ENCODE measurements around the gene TES.
"Not testable (repeated sequence)": the region's sequence is repeated elsewhere in the genome, so short reads cannot be mapped to it uniquely, and the experiment has no call there.

The TES gene

GRCh38 chr7:116279217-116279616 is 68.9 kb downstream of the TES start:
- DNase-seq (ENCODE audit: extremely low read depth in 1 of 2, low read depth in 1 of 2) = no peak

DNA sequence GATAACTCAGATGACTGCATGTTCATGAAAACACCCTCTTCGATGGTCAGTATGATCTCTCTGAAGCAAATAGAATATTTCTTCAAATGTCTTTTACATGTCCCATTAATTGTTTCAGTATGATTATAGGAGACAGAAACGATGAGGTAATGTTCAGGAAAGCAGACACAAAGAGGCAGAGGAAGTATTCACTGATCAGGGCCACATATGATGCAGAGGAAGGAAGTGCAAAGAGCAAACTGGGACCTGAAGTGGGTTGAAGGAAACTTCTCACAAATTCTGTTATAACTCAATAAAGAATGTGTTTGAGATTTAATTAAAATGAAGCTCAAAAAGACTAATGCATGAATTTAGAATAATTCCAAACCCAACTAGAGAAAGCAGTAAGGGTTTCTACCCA is 70.5 kb downstream of the TES start:
- no peak for DNase-seq (ENCODE audit: extremely low read depth in 1 of 2, low read depth in 1 of 2)

- DNase-seq (ENCODE audit: extremely low read depth in 1 of 2, low read depth in 1 of 2) = no peak
Measured at GRCh38 chr7:116283595-116284204, 73.4 kb downstream of the TES start.

DNA sequence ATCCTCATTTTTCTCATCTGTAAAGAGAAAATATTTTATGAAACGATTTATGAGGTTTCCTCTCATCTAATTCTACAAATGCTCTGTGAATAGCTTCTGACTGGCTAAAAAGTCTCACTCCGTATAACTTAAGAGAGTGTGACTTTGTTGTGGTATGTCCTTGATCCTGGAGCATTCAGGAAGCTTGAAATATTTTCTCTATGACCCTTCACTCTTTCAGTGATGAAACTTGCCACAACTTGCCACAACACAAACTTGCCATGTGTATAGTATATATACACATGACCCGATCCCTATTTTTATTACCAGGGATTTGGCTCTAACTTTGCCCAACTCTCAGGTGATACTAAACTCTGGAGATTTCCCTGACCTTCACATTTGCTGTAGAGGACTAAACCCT is 74.1 kb downstream of the TES start:
- no peak for DNase-seq (ENCODE audit: extremely low read depth in 1 of 2, low read depth in 1 of 2)

DNA sequence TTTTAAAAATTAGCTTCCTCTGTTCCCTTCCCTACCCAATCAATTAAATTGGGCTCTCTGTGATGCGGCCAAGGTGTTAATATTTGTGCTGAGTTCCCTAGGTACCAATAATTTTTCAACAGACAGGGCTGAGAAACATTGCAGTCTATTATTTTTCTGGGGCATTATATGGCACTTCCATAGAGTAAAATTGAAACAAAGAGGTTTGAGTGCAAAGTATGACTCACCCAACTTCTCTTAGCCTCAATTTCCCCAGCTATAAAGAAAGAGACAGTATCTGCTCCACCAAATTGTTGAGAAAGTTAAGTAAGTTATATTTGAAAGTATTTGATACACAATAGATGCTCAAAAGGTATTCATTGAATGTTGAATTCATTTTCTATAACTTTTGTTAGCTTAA is 74.9 kb downstream of the TES start:
- DNase-seq (ENCODE audit: extremely low read depth in 1 of 2, low read depth in 1 of 2) = no peak

DNA sequence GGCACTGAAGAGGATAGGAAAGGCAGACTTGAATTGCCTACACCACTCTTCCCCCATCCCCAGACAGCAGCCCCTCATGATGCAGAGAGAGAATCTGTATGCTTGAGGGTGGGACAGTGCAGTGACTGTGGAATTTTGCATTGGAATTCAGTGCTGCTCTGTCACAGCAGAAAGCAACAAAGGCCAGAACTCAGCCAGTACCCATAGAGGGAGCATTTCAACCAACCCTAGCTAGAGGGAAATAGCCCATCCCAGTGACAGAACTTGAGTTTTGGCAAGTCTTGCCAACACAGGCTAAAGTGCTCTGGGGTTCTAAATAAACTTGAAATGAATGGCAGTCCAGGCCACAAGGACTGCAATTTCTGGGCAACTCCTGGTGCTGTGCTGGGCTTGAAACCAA is 80.4 kb downstream of the TES start:
- DNase-seq (ENCODE audit: extremely low read depth in 1 of 2, low read depth in 1 of 2) = no peak

DNA sequence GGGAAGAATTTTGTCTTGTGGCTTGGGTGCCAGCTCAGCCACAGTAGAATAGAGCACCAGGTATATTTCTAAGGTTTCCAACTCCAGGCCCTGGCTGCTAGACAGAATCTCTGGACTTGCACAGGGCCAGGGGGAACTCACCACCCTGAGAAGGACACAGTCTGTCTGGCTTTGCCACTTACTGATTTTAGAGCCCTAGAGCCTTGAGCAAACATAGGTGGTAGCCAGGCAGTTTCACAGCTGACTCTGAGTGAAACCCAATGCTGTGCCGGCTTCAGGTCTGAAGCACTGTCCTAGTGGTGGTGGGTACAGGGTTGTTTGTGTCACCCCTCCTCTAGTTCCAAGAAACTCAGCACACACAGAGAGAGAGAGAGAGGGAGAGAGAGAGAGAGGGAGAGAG is 81.6 kb downstream of the TES start:
- no peak for DNase-seq (ENCODE audit: extremely low read depth in 1 of 2, low read depth in 1 of 2)

DNA sequence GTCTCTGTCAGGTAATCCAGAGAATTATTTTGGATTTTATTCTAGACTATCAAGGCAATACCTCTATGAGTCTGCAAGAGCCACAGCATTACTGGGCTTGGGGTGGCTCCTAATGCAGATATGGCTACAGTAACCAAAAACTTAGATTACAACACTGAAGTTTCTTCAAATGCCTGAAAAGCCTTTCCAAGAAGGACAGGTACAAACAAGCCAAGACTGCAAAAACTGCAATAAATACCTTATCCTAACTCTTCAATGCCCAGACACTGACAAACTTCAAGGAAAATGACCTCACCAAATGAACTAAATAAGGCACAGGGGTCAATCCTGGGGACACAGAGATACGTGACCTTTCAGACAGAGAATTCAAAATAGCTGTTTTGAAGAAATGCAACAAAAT is 82.0 kb downstream of the TES start:
- DNase-seq (ENCODE audit: extremely low read depth in 1 of 2, low read depth in 1 of 2) = no peak

GRCh38 chr7:116293139-116293538 is 82.8 kb downstream of the TES start:
- DNase-seq (ENCODE audit: extremely low read depth in 1 of 2, low read depth in 1 of 2) = no peak

GRCh38 chr7:116293633-116294032 is 83.3 kb downstream of the TES start:
- no peak for DNase-seq (ENCODE audit: extremely low read depth in 1 of 2, low read depth in 1 of 2)

DNA sequence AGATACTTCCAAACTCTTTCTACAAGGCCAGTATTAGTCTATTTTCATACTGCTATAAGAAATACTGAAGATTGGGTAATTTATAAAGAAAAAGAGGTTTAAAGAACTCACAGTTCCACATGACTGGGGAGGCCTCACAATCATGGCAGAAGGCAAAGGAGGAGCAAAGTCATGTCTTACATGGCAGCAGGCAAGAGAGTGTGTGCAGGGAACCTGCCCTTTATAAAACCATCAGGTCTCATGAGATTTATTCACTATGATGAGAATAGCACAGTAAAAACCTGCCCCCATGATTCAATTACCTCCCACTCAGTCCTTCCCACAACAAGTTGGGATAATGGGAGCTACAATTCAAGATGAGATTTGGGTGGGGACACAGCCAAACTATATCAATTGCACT is 85.6 kb downstream of the TES start:
- DNase-seq (ENCODE audit: extremely low read depth in 1 of 2, low read depth in 1 of 2) = not testable (repeated sequence)

DNA sequence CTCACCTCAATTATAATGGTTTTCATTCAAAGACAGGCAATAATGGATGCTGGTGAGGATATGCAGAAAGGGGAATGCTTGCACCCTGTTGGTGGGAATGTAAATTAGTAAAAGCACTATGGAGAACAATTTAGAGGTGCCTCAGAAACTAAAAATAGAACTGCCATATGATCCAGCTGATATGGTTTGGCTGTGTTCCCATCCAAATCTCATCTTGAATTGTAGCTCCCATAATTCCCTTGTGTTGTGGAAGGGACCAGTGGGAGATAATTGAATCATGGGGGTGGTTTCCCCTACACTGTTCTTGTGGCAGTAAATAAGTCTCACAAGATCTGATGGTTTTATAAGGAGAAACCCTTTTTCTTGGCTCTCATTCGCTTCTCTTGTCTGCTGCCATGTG is 87.7 kb downstream of the TES start:
- DNase-seq (ENCODE audit: extremely low read depth in 1 of 2, low read depth in 1 of 2) = no peak

DNA sequence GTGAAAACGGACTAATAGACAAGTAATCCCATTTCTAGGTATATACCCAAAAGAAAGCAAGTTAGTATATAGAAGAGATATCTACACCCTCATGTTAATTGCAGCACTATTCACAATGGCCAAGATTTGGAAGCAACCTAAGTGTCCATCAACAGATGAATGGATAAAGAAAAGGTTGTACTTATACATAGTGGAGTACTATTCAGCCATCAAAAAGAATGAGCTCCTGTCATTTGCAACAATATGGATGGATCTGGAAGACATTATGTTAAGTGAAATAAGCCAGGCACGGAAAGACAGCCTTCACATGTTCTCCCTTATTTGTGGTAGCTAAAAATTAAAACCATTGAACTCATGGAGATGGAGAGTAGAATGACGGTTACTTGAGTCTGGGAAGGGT is 88.2 kb downstream of the TES start:
- no peak for DNase-seq (ENCODE audit: extremely low read depth in 1 of 2, low read depth in 1 of 2)

GRCh38 chr7:116305485-116306408 is 95.4 kb downstream of the TES start:
- DNase-seq (ENCODE audit: extremely low read depth in 1 of 2, low read depth in 1 of 2) = no peak

- no peak for DNase-seq (ENCODE audit: extremely low read depth in 1 of 2, low read depth in 1 of 2)
Measured at GRCh38 chr7:116306409-116307048, 96.2 kb downstream of the TES start.

DNA sequence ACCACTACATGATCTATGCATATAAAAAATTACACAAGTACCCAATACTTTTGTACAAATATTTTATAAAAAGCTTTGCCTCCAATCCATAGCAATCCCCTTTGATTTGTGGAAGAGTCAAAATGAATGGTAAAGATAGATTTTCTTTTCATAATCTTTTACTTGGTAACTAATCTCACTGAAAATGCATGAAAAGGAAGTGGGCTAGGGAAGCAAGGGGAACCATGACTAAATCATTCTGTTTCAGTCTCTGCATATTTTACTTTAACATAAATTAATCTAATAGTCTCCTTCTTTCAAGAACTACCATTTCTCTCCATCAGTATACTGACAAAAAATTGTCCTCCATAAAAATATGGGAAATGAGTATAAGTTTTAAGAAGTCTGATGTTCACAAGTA is 96.9 kb downstream of the TES start:
- no peak for DNase-seq (ENCODE audit: extremely low read depth in 1 of 2, low read depth in 1 of 2)

Measured in activated CD8-positive, alpha-beta memory T cell treated with anti-CD3 and anti-CD28 coated beads for 1 hour (primary cell).